Stomach (tissue), 9 donors: ENCODE results near the gene NEURL3. TPM values are rescaled to one million over a fixed set of nuclear protein-coding genes. Genes with fewer than 3 reads are reported as not detected.
"Not testable (repeated sequence)": the region's sequence is repeated elsewhere in the genome, so short reads cannot be mapped to it uniquely, and the experiment has no call there.

Experiments
- DNase-seq, 2 donors: peaks; one replicate each; pipeline versions ENCODE4 v3.0.0 to v3.0.0-alpha.2; 2013 to 2019
- H3K27ac ChIP-seq, 5 donors: fragments of 200-600 bp in 4 of 5; sonication (generic) in 4 of 5; one replicate each; pipeline ENCODE4 v1.5.1; 2013 to 2019; ENCODE audit warnings: mild to moderate bottlenecking in 1 of 5, moderate library complexity in 1 of 5
- H3K27me3 ChIP-seq, 3 donors: fragments of 200-600 bp; sonication (generic); one replicate each; pipeline ENCODE4 v1.5.1; 2017 to 2019; ENCODE audit warnings: mixed run types in 1 of 3
- H3K36me3 ChIP-seq, 4 donors: fragments of 200-600 bp; sonication (generic); 1 replicate in 3 of 4; 2 replicates in 1 of 4; pipeline ENCODE4 v1.5.1; 2016 to 2019
- H3K4me1 ChIP-seq, 4 donors: fragments of 200-600 bp; sonication (generic); one replicate each; pipeline ENCODE4 v1.5.1; 2016 to 2019
- H3K4me3 ChIP-seq, 4 donors: fragments of 200-600 bp; sonication (generic) in 3 of 4; one replicate each; pipeline ENCODE4 v1.5.1; 2016 to 2019; ENCODE audit warnings: mild to moderate bottlenecking in 1 of 4
- H3K9me3 ChIP-seq, 4 donors: fragments of 200-600 bp; sonication (generic); one replicate each; pipeline ENCODE4 v1.5.1; 2016 to 2019
- CTCF ChIP-seq, 7 experiments: fragments of 450-650 bp in 4 of 7; fragments of 200-600 bp in 3 of 7; sonication (generic) in 3 of 7; IDR thresholded peaks; one replicate each; pipeline ENCODE4 v1.5.1; 2016 to 2019; ENCODE audit warnings: antibody characterized with exemption in 7 of 7, control low read depth in 2 of 7, mild to moderate bottlenecking in 1 of 7
- EP300 ChIP-seq: sonication (generic); formaldehyde crosslinking; IDR thresholded peaks from one replicate; pipeline ENCODE4 v1.6.1; 2017; ENCODE audit warnings: antibody characterized with exemption
- POLR2A ChIP-seq, 4 donors: fragments of 450-650 bp; IDR thresholded peaks; one replicate each; pipeline ENCODE4 v1.6.1; 2016; ENCODE audit warnings: antibody characterized with exemption in 4 of 4, control low read depth in 2 of 4, mild to moderate bottlenecking in 1 of 4, moderate library complexity in 1 of 4
- POLR2AphosphoS5 ChIP-seq, 3 donors: sonication (generic); formaldehyde crosslinking; IDR thresholded peaks; one replicate each; pipeline ENCODE4 v1.6.1; 2016; ENCODE audit warnings: antibody characterized with exemption in 3 of 3
- WGBS, 5 donors: extraction: QIAGEN DNeasy Blood & Tissue Kit in 3 of 5; methylation state at CpG; one replicate each; pipeline versions ENCODE4 v1.1.5 to v1.1.7; 2013 to 2018; 5-methylcytosine and 5-hydroxymethylcytosine counted together
- intact Hi-C: fragments of 100-400 bp; cut with DNase I; formaldehyde crosslinking; loops from one replicate; pipeline ENCODE4 v1.15.1; 2023; ENCODE audit warnings: low total_unique reads
- polyA plus RNA-seq, 3 donors: library from polyadenylated mRNA; stranded (reverse); fragments of 200-250 nt; gene quantifications; one replicate each; pipeline ENCODE4 v1.2.3, GENCODE V29; 2013
- total RNA-seq, 5 donors: library from RNA; depleted of rRNA; stranded (reverse); fragments of >200 nt; gene quantifications; one replicate each; pipeline versions ENCODE4 v1.1.0 to v1.2.3, GENCODE V29; 2014 to 2016
- donor health status: healthy with polysubstance abuse.
- donor health status: Bipolar disorder and iron deficiency.
- donor health status: healthy.

NEURL3 gene
- total and polyA plus RNA-seq, 8 donors: 0.50 to 12.7 (median 1.6) TPM; not detected in 4

- DNase-seq: no peak
- Histone ChIP-seq H3K27ac (no peak overlapping the region), H3K9me3 (no peaks in the 10 kb centered on the region), H3K4me3 (no peak overlapping the region), H3K4me1 (peaks cover 0 to 40% (median 10%) of the 10 kb centered on the region in 4 donors), H3K36me3 (no peaks in the 10 kb centered on the region), H3K27me3 (peaks cover 7 to 54% (median 14%) of the 10 kb centered on the region in 3 donors)
- 77 to 93% (median 86%) methylated on average over 6 to 16 of the region's 16 CpGs for WGBS, 5 donors
- intact Hi-C loops: no loop called here
- no peak for TF ChIP-seq POLR2AphosphoS5 (IDR thresholded peaks at IDR 0.05)
- no peak for TF ChIP-seq EP300
- no peak for TF ChIP-seq POLR2A (IDR thresholded peaks at IDR 0.05)
- TF ChIP-seq CTCF (IDR thresholded peaks at IDR 0.05): no peak
Observed at GRCh38 chr2:96501886-96502810, 3.0 kb downstream of the NEURL3 start.

GRCh38 chr2:96501471-96501874 is 3.7 kb downstream of the NEURL3 start:
- WGBS, 5 donors: 13 to 69% (median 44%) methylated on average over 2 of the region's 2 CpGs
- intact Hi-C loops: no loop called here
- no peak overlapping the region for H3K27ac ChIP-seq
- no peaks in the 10 kb centered on the region for H3K36me3 ChIP-seq
- no peak overlapping the region for H3K4me3 ChIP-seq
- peaks cover 0 to 40% (median 10%) of the 10 kb centered on the region in 4 donors for H3K4me1 ChIP-seq
- H3K27me3 ChIP-seq: peaks cover 7 to 56% (median 14%) of the 10 kb centered on the region in 3 donors
- H3K9me3 ChIP-seq: no peaks in the 10 kb centered on the region
- TF ChIP-seq CTCF (IDR thresholded peaks at IDR 0.05) (no peak), POLR2A (IDR thresholded peaks at IDR 0.05) (no peak), EP300 (no peak), POLR2AphosphoS5 (IDR thresholded peaks at IDR 0.05) (no peak)
- peak in 1 of 2 donors; percentile 51 for DNase-seq

- Histone ChIP-seq H3K4me1 (peaks cover 0 to 37% (median 9%) of the 10 kb centered on the region in 4 donors), H3K9me3 (peaks cover 0 to 6% (median 2%) of the 10 kb centered on the region in 4 donors), H3K27ac (no peak overlapping the region), H3K36me3 (no peaks in the 10 kb centered on the region), H3K27me3 (peaks cover 7 to 56% (median 14%) of the 10 kb centered on the region in 3 donors), H3K4me3 (no peak overlapping the region)
- DNase-seq: peak in 1 of 2 donors; percentile 42
- 32 to 69% (median 45%) methylated on average over 27 to 64 of the region's 64 CpGs for WGBS, 5 donors
- TF ChIP-seq POLR2A (IDR thresholded peaks at IDR 0.05): no peak
- no peak for TF ChIP-seq POLR2AphosphoS5 (IDR thresholded peaks at IDR 0.05)
- intact Hi-C loops: no loop called here
Observed at GRCh38 chr2:96500385-96501066, 4.6 kb downstream of the NEURL3 start.

- Histone ChIP-seq H3K4me1 (peaks cover 0 to 29% (median 6%) of the 10 kb centered on the region in 4 donors), H3K27me3 (peaks cover 7 to 56% (median 14%) of the 10 kb centered on the region in 3 donors), H3K27ac (no peak overlapping the region), H3K36me3 (no peaks in the 10 kb centered on the region), H3K4me3 (no peak overlapping the region), H3K9me3 (peaks cover 0 to 15% (median 7%) of the 10 kb centered on the region in 4 donors)
- TF ChIP-seq POLR2A (IDR thresholded peaks at IDR 0.05): no peak
- no peak for TF ChIP-seq EP300
- no peak for TF ChIP-seq POLR2AphosphoS5 (IDR thresholded peaks at IDR 0.05)
- TF ChIP-seq CTCF (IDR thresholded peaks at IDR 0.05): no peak
- WGBS, 5 donors: 77 to 85% (median 79%) methylated on average over 14 to 15 of the region's 15 CpGs
- no peak for DNase-seq
- intact Hi-C loops: no loop called here
Observed at GRCh38 chr2:96499061-96499960, 5.8 kb downstream of the NEURL3 start.

DNA sequence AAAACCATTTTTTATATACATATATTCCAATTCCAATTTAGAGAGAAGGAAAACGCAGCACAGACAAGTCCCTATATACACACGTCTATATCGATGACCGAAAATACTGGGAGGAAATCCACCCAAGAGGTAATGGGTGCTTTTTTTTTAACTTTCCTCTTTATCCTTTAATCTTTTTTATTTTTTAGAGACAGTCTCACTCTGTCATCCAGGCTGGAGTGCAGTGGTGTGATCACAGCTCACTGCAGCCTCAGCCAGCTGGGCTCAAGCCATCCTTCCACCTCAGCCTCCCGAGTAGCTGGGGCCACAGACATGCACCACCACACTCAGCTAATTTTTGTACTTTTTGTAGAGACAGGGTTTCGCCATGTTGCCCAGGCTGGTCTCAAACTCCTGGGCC is 6.5 kb downstream of the NEURL3 start:
- H3K4me1 ChIP-seq: peaks cover 0 to 27% (median 6%) of the 10 kb centered on the region in 4 donors
- H3K36me3 ChIP-seq, intact Hi-C loops, DNase-seq, H3K4me3 ChIP-seq, H3K27ac ChIP-seq: not testable (repeated sequence)
- H3K27me3 ChIP-seq: peaks cover 7 to 55% (median 14%) of the 10 kb centered on the region in 3 donors
- WGBS, 5 donors: 88 to 96% (median 91%) methylated on average over 6 of the region's 6 CpGs
- peaks cover 0 to 22% (median 10%) of the 10 kb centered on the region in 4 donors for H3K9me3 ChIP-seq
